Measurements from ENCODE around the gene CCDC24. TPM values are rescaled to one million over a fixed set of nuclear protein-coding genes. Genes with fewer than 3 reads are reported as not detected.

CCDC24 gene
- total and polyA plus RNA-seq, 2 of the 13 experiments (the other 11 are each of a cell fraction or from before 2014, with no cell fraction given), result 1.4 to 2.9 TPM

GRCh38 chr1:43980255-43981134, 10.9 kb upstream of the CCDC24 start (continued):
- TF ChIP-seq SKIL (CRISPR knock-in tag; IDR thresholded peaks at IDR 0.05; ENCODE audit: borderline replicate concordance) (no peak), KDM6A (CRISPR knock-in tag; IDR thresholded peaks at IDR 0.05; ENCODE audit: low read depth) (no peak), CEBPB (IDR thresholded peaks at IDR 0.05; ENCODE audit: borderline replicate concordance, low read depth, low read length) (peak; percentile 92), MTA1 (CRISPR knock-in tag; IDR thresholded peaks at IDR 0.05; ENCODE audit: borderline replicate concordance) (0 out of 2 replicates have a peak, but pooled peaks have one; percentile 6), HNRNPK (IDR thresholded peaks at IDR 0.05; ENCODE audit: low read depth, low read length, poor library complexity, severe bottlenecking) (no peak), RBAK (CRISPR knock-in tag; IDR thresholded peaks at IDR 0.05) (no peak), ZNF207 (IDR thresholded peaks at IDR 0.05; ENCODE audit: borderline replicate concordance) (no peak), ARNTL (CRISPR knock-in tag; IDR thresholded peaks at IDR 0.05) (no peak; the same call in 1 of the 2 replicates), PITX1 (CRISPR knock-in tag; IDR thresholded peaks at IDR 0.05) (no peak), TAF15 (IDR thresholded peaks at IDR 0.05; ENCODE audit: low read depth, low read length, poor library complexity, severe bottlenecking) (no peak), ZNF17 (CRISPR knock-in tag; IDR thresholded peaks at IDR 0.05) (no peak), ZFX (CRISPR knock-in tag; IDR thresholded peaks at IDR 0.05; ENCODE audit: low read depth) (peak; percentile 10; the same call in 1 of the 2 replicates), ZNF138 (CRISPR knock-in tag; IDR thresholded peaks at IDR 0.05; ENCODE audit: low read depth) (no peak), ZNF850 (CRISPR knock-in tag; conservative IDR thresholded peaks at IDR 0.05) (no peak), ZBTB3 (CRISPR knock-in tag; IDR thresholded peaks at IDR 0.05; ENCODE audit: borderline replicate concordance, low read depth) (no peak), SOX5 (CRISPR knock-in tag; IDR thresholded peaks at IDR 0.05; ENCODE audit: borderline replicate concordance) (no peak), CENPBD1 (CRISPR knock-in tag; IDR thresholded peaks at IDR 0.05; ENCODE audit: borderline replicate concordance, low read depth) (no peak), FOXC1 (CRISPR knock-in tag; IDR thresholded peaks at IDR 0.05; ENCODE audit: borderline replicate concordance) (no peak), TGIF2 (CRISPR knock-in tag; IDR thresholded peaks at IDR 0.05) (peak; percentile 26), ZNF790 (CRISPR knock-in tag; IDR thresholded peaks at IDR 0.05; ENCODE audit: borderline replicate concordance) (no peak), NKX3-1 (CRISPR knock-in tag; IDR thresholded peaks at IDR 0.05) (no peak), ZNF331 (CRISPR knock-in tag; IDR thresholded peaks at IDR 0.05) (no peak), ZNF234 (CRISPR knock-in tag; conservative IDR thresholded peaks at IDR 0.05) (no peak), ZSCAN29 (CRISPR knock-in tag; conservative IDR thresholded peaks at IDR 0.05) (no peak), ZBTB43 (CRISPR knock-in tag; conservative IDR thresholded peaks at IDR 0.05) (peak; percentile 70; the same call in 1 of the 2 replicates), ZSCAN9 (CRISPR knock-in tag; IDR thresholded peaks at IDR 0.05; ENCODE audit: borderline replicate concordance) (no peak), ZNF549 (CRISPR knock-in tag; IDR thresholded peaks at IDR 0.05) (no peak)

Data from HepG2 (cell line).